ENCODE measurements around the gene RACK1.

GRCh38 chr5:181235323-181235688, 8.4 kb downstream of the RACK1 start:
- TF ChIP-seq SP1 (IDR thresholded peaks at IDR 0.05) (no peak), SUZ12 (IDR thresholded peaks at IDR 0.05) (no peak), ELF4 (IDR thresholded peaks at IDR 0.05) (peak; percentile 7; the same call in 1 of the 2 replicates), CTBP1 (IDR thresholded peaks at IDR 0.05; ENCODE audit: borderline replicate concordance) (no peak), FOXK2 (IDR thresholded peaks at IDR 0.05) (no peak), HDGF (IDR thresholded peaks at IDR 0.05; ENCODE audit: borderline replicate concordance) (no peak), FOXM1 (IDR thresholded peaks at IDR 0.05; ENCODE audit: borderline replicate concordance) (no peak), FOXA1 (IDR thresholded peaks at IDR 0.05) (no peak), BHLHE40 (IDR thresholded peaks at IDR 0.05; ENCODE audit: borderline replicate concordance) (no peak), NFRKB (IDR thresholded peaks at IDR 0.05) (no peak), L3MBTL2 (conservative IDR thresholded peaks at IDR 0.05) (no peak), TARDBP (IDR thresholded peaks at IDR 0.05) (no peak)
